Right hindlimb (tissue), 1 donor: Measurements from ENCODE around the gene KTI12.

Source experiments
- DNase-seq: peaks from one replicate; pipeline ENCODE4 v3.0.0-alpha.2; 2018

The KTI12 gene

GRCh38 chr1:51982161-51982560 is 51.4 kb downstream of the KTI12 start:
- DNase-seq = no peak
